GM12878 (cell line): Measurements from ENCODE around the gene TBC1D10A. TPM values are rescaled to one million over a fixed set of nuclear protein-coding genes. Genes with fewer than 3 reads are reported as not detected.
A peak's percentile ranks its signal among the peaks of the same experiment; 100 is the strongest.

Experiments
- ATAC-seq: fragments of 200-7000 bp; cut with Tn5 transposase; 3 replicates; pipeline ENCODE4 v1.9.1; 2020; ENCODE audit warnings: mild to moderate bottlenecking, moderate library complexity
- BruUV-seq: library from RNA; stranded (reverse); fragments of 400-500 nt; replicated peaks from 2 replicates; lab custom pipeline; 2021; lab: Mats Ljungman, UMichigan
- CTCF ChIA-PET: fragments of 300-600 bp; sonication (Branson Sonifier 250); formaldehyde crosslinking; extraction: SDS; loops from one replicate; lab custom pipeline; 2021; ENCODE audit warnings: inconsistent platforms; lab: Yijun Ruan, JAX
- POLR2A ChIA-PET: fragments of 350-600 bp; formaldehyde crosslinking; extraction: SDS; loops from one replicate; lab custom pipeline; 2021; ENCODE audit warnings: inconsistent platforms; lab: Charles Lee
- RAD21 ChIA-PET: fragments of 300-600 bp; sonication (Branson Sonifier 250); formaldehyde crosslinking; loops from one replicate; lab custom pipeline; 2023; ENCODE audit warnings: antibody characterized with exemption; ENCODE audit not compliant: unreplicated experiment; lab: Charles Lee
- SMC1A ChIA-PET: fragments of 300-600 bp; sonication (Branson Sonifier 250); formaldehyde crosslinking; loops from one replicate; lab custom pipeline; 2023; ENCODE audit not compliant: unreplicated experiment, uncharacterized antibody; lab: Charles Lee
- DNase-seq: peaks from one replicate; pipeline ENCODE4 v3.0.0-alpha.2; 2011; ENCODE audit warnings: low read depth, low spot score
- FAIRE-seq: peaks from 3 replicates; lab custom pipeline; 2011; peaks lifted over from hg19 to GRCh38; lab: Jason Lieb, UNC
- H2AFZ ChIP-seq: 2 replicates; pipeline ENCODE4 v1.6.0; 2011; ENCODE audit warnings: low read depth, low read length, control low read depth; ENCODE audit not compliant: control insufficient read depth
- H3K27ac ChIP-seq: 2 replicates; pipeline ENCODE4 v1.5.1; 2011; ENCODE audit warnings: control low read depth; ENCODE audit not compliant: control insufficient read depth, insufficient read depth
- H3K27me3 ChIP-seq, 2 experiments: replicated peaks in 1 of 2; 2 replicates each; pipeline versions ENCODE4 v1.6.0 to v1.6.1; 2011; ENCODE audit warnings: low read length in 1 of 2; ENCODE audit not compliant: control insufficient read depth in 2 of 2, insufficient read depth in 2 of 2
- H3K36me3 ChIP-seq, 2 experiments: 2 replicates each; pipeline ENCODE4 v1.5.1; 2011; ENCODE audit warnings: low read length in 1 of 2; ENCODE audit not compliant: control insufficient read depth in 2 of 2, insufficient read depth in 2 of 2
- H3K4me1 ChIP-seq: 2 replicates; pipeline ENCODE4 v1.6.1; 2011; ENCODE audit warnings: mild to moderate bottlenecking, low read length, moderate library complexity, mixed read lengths; ENCODE audit not compliant: control insufficient read depth, insufficient read depth
- H3K4me2 ChIP-seq: 2 replicates; pipeline ENCODE4 v1.6.0; 2011; ENCODE audit warnings: control low read depth; ENCODE audit not compliant: control insufficient read depth, insufficient read depth
- H3K4me3 ChIP-seq: fragments of 200-600 bp; sonication (generic); 2 replicates; pipeline ENCODE4 v1.5.1; 2016
- H3K79me2 ChIP-seq: 2 replicates; pipeline ENCODE4 v1.6.0; 2011; ENCODE audit warnings: low read length; ENCODE audit not compliant: control insufficient read depth, insufficient read depth
- H3K9ac ChIP-seq: 2 replicates; pipeline ENCODE4 v1.8.0; 2011; ENCODE audit warnings: low read length, control low read depth, mixed read lengths; ENCODE audit not compliant: control insufficient read depth, insufficient read depth
- H3K9me3 ChIP-seq: replicated peaks from 3 replicates; pipeline ENCODE4 v1.5.1; 2011; ENCODE audit warnings: mild to moderate bottlenecking, low read length; ENCODE audit not compliant: control insufficient read depth, insufficient read depth
- H4K20me1 ChIP-seq: 2 replicates; pipeline ENCODE4 v1.6.0; 2011; ENCODE audit not compliant: control insufficient read depth, insufficient read depth
- BHLHE40 ChIP-seq, 2 experiments: fragments of 450-650 bp in 1 of 2; IDR thresholded peaks; 2 replicates each; pipeline ENCODE4 v1.6.1; 2011 to 2017; ENCODE audit warnings: low read depth in 2 of 2, borderline replicate concordance in 1 of 2, improper control_type of control experiment in 1 of 2, low read length in 1 of 2, mild to moderate bottlenecking in 1 of 2
- ESRRA ChIP-seq: IDR thresholded peaks from 2 replicates; pipeline ENCODE4 v1.6.1; 2012; ENCODE audit warnings: mild to moderate bottlenecking, low read length, improper control_type of control experiment
- IRF3 ChIP-seq: fragments of 450-650 bp; IDR thresholded peaks from 2 replicates; pipeline ENCODE4 v1.6.1; 2014; ENCODE audit warnings: mild to moderate bottlenecking
- LARP7 ChIP-seq: fragments of 450-650 bp; IDR thresholded peaks from 2 replicates; pipeline ENCODE4 v1.6.1; 2017; ENCODE audit warnings: mild to moderate bottlenecking
- NFIC ChIP-seq: IDR thresholded peaks from 2 replicates; pipeline ENCODE4 v1.6.1; 2012; ENCODE audit warnings: low read depth, mild to moderate bottlenecking, inconsistent platforms, low read length, moderate library complexity
- POU2F2 ChIP-seq: IDR thresholded peaks from 3 replicates; pipeline ENCODE4 v1.6.1; 2011; ENCODE audit warnings: low read depth, mild to moderate bottlenecking, low read length, borderline replicate concordance
- RAD21 ChIP-seq: IDR thresholded peaks from 2 replicates; pipeline ENCODE4 v1.6.1; 2011; ENCODE audit warnings: mild to moderate bottlenecking, low read depth, low read length, moderate library complexity; ENCODE audit not compliant: insufficient read depth
- RB1 ChIP-seq: fragments of 450-650 bp; formaldehyde crosslinking; IDR thresholded peaks from 2 replicates; pipeline ENCODE4 v1.6.1; 2017; ENCODE audit warnings: mild to moderate bottlenecking, borderline replicate concordance
- RFX5 ChIP-seq: IDR thresholded peaks from 2 replicates; pipeline ENCODE4 v1.6.1; 2011; ENCODE audit warnings: low read depth, low read length, improper control_type of control experiment
- RUNX3 ChIP-seq: IDR thresholded peaks from 2 replicates; pipeline ENCODE4 v1.6.1; 2012; ENCODE audit warnings: low read length, inconsistent platforms
- SMARCA5 ChIP-seq: fragments of 450-650 bp; IDR thresholded peaks from 2 replicates; pipeline ENCODE4 v1.6.1; 2017; ENCODE audit warnings: mild to moderate bottlenecking
- SRF ChIP-seq, 2 experiments: IDR thresholded peaks; 2 replicates each; pipeline ENCODE4 v1.6.1; 2011; ENCODE audit warnings: low read depth in 2 of 2, low read length in 2 of 2, mild to moderate bottlenecking in 1 of 2, moderate library complexity in 1 of 2
- WGBS: methylation state at CpG from one replicate; pipeline ENCODE4 v1.1.6; 2016; ENCODE audit warnings: low lambda C conversion rate; ENCODE audit not compliant: insufficient replicate concordance, insufficient coverage; ENCODE audit errors: missing lambda C conversion rate; 5-methylcytosine and 5-hydroxymethylcytosine counted together
- in situ Hi-C: fragments of 300-500 bp; cut with MboI; formaldehyde crosslinking; loops from 9 replicates; pipeline ENCODE4 v1.14.3; 2018; ENCODE audit warnings: mixed read lengths
- intact Hi-C: fragments of 100-400 bp; cut with micrococcal nuclease; formaldehyde crosslinking; loops from one replicate; pipeline ENCODE4 v1.14.2; 2022; ENCODE audit not compliant: unreplicated experiment
- polyA plus RNA-seq, 11 experiments: library from polyadenylated mRNA; depleted of rRNA in 4 of 11; unstranded in 6 of 11; stranded (reverse) in 5 of 11; fragments of >200 nt; fragmentation: Nextera tagmentation in 4 of 11; fragmentation: Illumina TruSeq in 1 of 11; extraction: Ambion mirVana in 4 of 11; extraction: Trizol in 1 of 11; gene quantifications; 1 replicate in 1 of 11; 2 replicates in 10 of 11; pipeline versions ENCODE4 v1.2.1 to v1.2.3, GENCODE V29; 2011 to 2016; ENCODE audit warnings: inconsistent platforms in 2 of 11, missing spikeins in 2 of 11, low read depth in 1 of 11
- total RNA-seq, 4 experiments: library from RNA; depleted of rRNA in 3 of 4; stranded (reverse); fragments of >200 nt in 3 of 4; fragmentation: Illumina TruSeq in 1 of 4; extraction: Trizol in 1 of 4; gene quantifications; 2 replicates each; pipeline versions ENCODE4 v1.2.1 to v1.2.3, GENCODE V29; 2013 to 2021
- TF ChIP-seq, protein P1 (sequence below): fragments of 450-650 bp; IDR thresholded peaks from 2 replicates; pipeline ENCODE4 v1.6.1; 2017; ENCODE audit warnings: mild to moderate bottlenecking, moderate library complexity
- TF ChIP-seq, protein P2 (sequence below), 3 experiments: IDR thresholded peaks in 2 of 3; conservative IDR thresholded peaks in 1 of 3; 2 replicates each; pipeline ENCODE4 v1.5.1; 2011; ENCODE audit warnings: low read depth in 3 of 3, low read length in 3 of 3, mild to moderate bottlenecking in 3 of 3, control low read depth in 2 of 3, moderate library complexity in 2 of 3, inconsistent platforms in 1 of 3, mixed read lengths in 1 of 3; ENCODE audit not compliant: control insufficient read depth in 2 of 3, insufficient read depth in 1 of 3; ENCODE audit errors: extremely low read depth in 1 of 3

Gene TBC1D10A
- total and polyA plus RNA-seq, 10 of the 15 experiments (the other 5 are each of a cell fraction or from before 2014, with no cell fraction given) = 0.27 to 25.7 (median 15.3) TPM

DNA sequence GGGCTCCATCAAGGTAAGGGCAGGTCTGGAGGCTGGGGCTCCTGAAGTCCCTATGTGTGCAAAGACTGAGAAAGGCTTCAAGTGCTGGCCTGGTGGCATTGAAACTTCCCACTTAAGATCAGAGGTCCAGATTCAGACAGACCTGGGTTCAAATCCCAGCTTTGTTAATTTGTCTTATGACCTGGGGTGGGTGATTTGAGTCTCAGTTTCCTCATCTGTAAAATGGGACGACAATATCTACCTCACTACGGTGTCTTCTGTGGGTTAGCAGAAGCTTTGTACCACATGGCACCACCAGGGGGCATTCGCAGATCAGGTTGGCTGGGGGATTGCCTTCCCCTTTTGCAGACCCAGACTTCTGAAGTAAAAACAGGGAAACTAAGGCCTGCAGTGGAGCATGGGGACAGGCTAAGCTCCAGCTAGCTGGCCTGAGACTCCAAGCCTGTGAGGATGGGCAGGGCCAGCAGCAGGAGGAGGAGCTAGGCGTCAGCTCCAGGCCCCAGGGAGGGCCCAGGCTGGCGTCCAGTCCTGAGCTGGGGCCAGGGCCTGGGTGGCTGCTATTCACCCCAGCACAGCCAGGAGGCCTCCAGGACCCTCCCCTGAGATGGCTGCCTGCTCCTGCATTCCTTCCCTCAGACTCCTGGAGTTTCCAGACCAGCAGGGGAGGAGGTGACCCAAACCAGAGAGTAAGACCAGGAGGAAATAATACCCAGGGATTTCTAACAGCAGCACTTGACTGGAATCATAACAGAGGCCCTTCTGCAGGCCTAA is 38.9 kb downstream of the TBC1D10A start:
- ChIA-PET CTCF (interaction anchor here (0.7 to 10.5 kb wide), 58 partner anchors 8 to 650 kb away, joined by 3 to 436 read pairs (median 7); partner anchors contain the start of genes CCDC157, MTFP1, OSM and RNF215), SMC1A (interaction anchor here (0.6 to 7.9 kb wide), 36 partner anchors 8 to 1004 kb away, joined by 3 to 201 read pairs (median 4); partner anchors contain the start of genes CCDC157, PIK3IP1, RNF215 and SF3A1), RAD21 (interaction anchor here (0.6 to 6.2 kb wide), 46 partner anchors 14 to 968 kb away, joined by 3 to 277 read pairs (median 4); partner anchors contain the start of genes CCDC157, MTFP1, RNF215 and SEC14L2), POLR2A (interaction anchor here (0.6 to 4.2 kb wide), 13 partner anchors 10 to 137 kb away, joined by 3 to 28 read pairs (median 4); partner anchors contain the start of genes CCDC157, MTFP1, RNF215 and SF3A1)
- H3K4me1 ChIP-seq = peaks cover 25% of the 10 kb centered on the region
- no TSS peak for BruUV-seq
- H3K36me3 ChIP-seq = peaks cover 0 to 8% of the 10 kb centered on the region in 2 experiments; a peak in 2 of 4 replicates
- no peak overlapping the region; the same call in 1 of the 2 replicates for H3K4me2 ChIP-seq
- no peak overlapping the region for H3K27ac ChIP-seq
- no peak for DNase-seq
- 0 out of 2 replicates have a peak overlapping the region, but pooled peaks have one; percentile 74 for H3K4me3 ChIP-seq
- intact Hi-C loops (loop anchor here (1.0 to 10.0 kb wide), 8 partner anchors 19 to 197 kb away; partner anchors contain the start of genes CCDC157, RNF215, SF3A1 and TBC1D10A), in situ Hi-C loops (loop anchor here (5.0 kb wide), 1 partner anchor 99 kb away; the partner anchor contains the start of gene RNF215)
- no peak overlapping the region for H3K9ac ChIP-seq
- H3K27me3 ChIP-seq = no peaks in the 10 kb centered on the region
- peak overlapping the region; percentile 55 for H2AFZ ChIP-seq
- 2% methylated on average over 5 of the region's 5 CpGs for WGBS
- peak; percentile 68 for ATAC-seq
- no peaks in the 10 kb centered on the region for H4K20me1 ChIP-seq
- peak; percentile 95 for FAIRE-seq
- no peaks in the 10 kb centered on the region for H3K9me3 ChIP-seq
- no peaks in the 10 kb centered on the region for H3K79me2 ChIP-seq
- TF ChIP-seq SMARCA5 (peak; percentile 99), RAD21 (peak; percentile 99), BHLHE40 (IDR thresholded peaks at IDR 0.05; ENCODE audit: borderline replicate concordance in 1 of 2, low read depth in 2 of 2, low read length in 1 of 2) (no peak), IRF3 (peak; percentile 40; the same call in 1 of the 2 replicates), POU2F2 (peak; percentile 26; the same call in 1 of the 3 replicates), ESRRA (no peak), RFX5 (no peak), LARP7 (0 out of 2 replicates have a peak, but pooled peaks have one; percentile 15), RB1 (peak; percentile 78; the same call in 1 of the 2 replicates), RUNX3 (peak; percentile 79), NFIC (no peak), SRF (IDR thresholded peaks at IDR 0.05; ENCODE audit: low read depth in 2 of 2, low read length in 2 of 2) (no peak)
- TF ChIP-seq, protein P1, sequence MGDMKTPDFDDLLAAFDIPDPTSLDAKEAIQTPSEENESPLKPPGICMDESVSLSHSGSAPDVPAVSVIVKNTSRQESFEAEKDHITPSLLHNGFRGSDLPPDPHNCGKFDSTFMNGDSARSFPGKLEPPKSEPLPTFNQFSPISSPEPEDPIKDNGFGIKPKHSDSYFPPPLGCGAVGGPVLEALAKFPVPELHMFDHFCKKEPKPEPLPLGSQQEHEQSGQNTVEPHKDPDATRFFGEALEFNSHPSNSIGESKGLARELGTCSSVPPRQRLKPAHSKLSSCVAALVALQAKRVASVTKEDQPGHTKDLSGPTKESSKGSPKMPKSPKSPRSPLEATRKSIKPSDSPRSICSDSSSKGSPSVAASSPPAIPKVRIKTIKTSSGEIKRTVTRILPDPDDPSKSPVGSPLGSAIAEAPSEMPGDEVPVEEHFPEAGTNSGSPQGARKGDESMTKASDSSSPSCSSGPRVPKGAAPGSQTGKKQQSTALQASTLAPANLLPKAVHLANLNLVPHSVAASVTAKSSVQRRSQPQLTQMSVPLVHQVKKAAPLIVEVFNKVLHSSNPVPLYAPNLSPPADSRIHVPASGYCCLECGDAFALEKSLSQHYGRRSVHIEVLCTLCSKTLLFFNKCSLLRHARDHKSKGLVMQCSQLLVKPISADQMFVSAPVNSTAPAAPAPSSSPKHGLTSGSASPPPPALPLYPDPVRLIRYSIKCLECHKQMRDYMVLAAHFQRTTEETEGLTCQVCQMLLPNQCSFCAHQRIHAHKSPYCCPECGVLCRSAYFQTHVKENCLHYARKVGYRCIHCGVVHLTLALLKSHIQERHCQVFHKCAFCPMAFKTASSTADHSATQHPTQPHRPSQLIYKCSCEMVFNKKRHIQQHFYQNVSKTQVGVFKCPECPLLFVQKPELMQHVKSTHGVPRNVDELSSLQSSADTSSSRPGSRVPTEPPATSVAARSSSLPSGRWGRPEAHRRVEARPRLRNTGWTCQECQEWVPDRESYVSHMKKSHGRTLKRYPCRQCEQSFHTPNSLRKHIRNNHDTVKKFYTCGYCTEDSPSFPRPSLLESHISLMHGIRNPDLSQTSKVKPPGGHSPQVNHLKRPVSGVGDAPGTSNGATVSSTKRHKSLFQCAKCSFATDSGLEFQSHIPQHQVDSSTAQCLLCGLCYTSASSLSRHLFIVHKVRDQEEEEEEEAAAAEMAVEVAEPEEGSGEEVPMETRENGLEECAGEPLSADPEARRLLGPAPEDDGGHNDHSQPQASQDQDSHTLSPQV = 0 out of 2 replicates have a peak, but pooled peaks have one; percentile 65
- TF ChIP-seq, protein P2, sequence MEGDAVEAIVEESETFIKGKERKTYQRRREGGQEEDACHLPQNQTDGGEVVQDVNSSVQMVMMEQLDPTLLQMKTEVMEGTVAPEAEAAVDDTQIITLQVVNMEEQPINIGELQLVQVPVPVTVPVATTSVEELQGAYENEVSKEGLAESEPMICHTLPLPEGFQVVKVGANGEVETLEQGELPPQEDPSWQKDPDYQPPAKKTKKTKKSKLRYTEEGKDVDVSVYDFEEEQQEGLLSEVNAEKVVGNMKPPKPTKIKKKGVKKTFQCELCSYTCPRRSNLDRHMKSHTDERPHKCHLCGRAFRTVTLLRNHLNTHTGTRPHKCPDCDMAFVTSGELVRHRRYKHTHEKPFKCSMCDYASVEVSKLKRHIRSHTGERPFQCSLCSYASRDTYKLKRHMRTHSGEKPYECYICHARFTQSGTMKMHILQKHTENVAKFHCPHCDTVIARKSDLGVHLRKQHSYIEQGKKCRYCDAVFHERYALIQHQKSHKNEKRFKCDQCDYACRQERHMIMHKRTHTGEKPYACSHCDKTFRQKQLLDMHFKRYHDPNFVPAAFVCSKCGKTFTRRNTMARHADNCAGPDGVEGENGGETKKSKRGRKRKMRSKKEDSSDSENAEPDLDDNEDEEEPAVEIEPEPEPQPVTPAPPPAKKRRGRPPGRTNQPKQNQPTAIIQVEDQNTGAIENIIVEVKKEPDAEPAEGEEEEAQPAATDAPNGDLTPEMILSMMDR (IDR thresholded peaks at IDR 0.05 in 2 of 3, conservative IDR thresholded peaks at IDR 0.05 in 1 of 3; ENCODE audit: control insufficient read depth in 2 of 3, extremely low read depth in 1 of 3, insufficient read depth in 1 of 3, low read depth in 3 of 3, low read length in 3 of 3) = peak; percentile 83 to 92 (median 87)
